Spleen (tissue), 7 donors: ENCODE results near the gene CST3.

Experiments
- POLR2A ChIP-seq, 3 donors: fragments of 450-650 bp; IDR thresholded peaks; one replicate each; pipeline ENCODE4 v1.5.1; 2017; ENCODE audit warnings: antibody characterized with exemption in 3 of 3, mild to moderate bottlenecking in 1 of 3
- TF ChIP-seq, protein P1 (sequence below), 11 experiments: fragments of 200-600 bp in 7 of 11; fragments of 450-650 bp in 4 of 11; sonication (generic) in 4 of 11; IDR thresholded peaks in 8 of 11; conservative IDR thresholded peaks in 3 of 11; 1 replicate in 7 of 11; 2 replicates in 4 of 11; pipeline versions ENCODE4 v1.4.0 to v1.8.0; 2016 to 2021; ENCODE audit warnings: antibody characterized with exemption in 11 of 11, inconsistent platforms in 4 of 11, mild to moderate bottlenecking in 1 of 11
- donor health status: DM: no; HTN: no; CAD: no; lungs with moderate emphysema.
- donor health status: DM: no; HTN: no; CAD: no.
- donor health status: DM: no; HTN: no; CAD: no.

DNA sequence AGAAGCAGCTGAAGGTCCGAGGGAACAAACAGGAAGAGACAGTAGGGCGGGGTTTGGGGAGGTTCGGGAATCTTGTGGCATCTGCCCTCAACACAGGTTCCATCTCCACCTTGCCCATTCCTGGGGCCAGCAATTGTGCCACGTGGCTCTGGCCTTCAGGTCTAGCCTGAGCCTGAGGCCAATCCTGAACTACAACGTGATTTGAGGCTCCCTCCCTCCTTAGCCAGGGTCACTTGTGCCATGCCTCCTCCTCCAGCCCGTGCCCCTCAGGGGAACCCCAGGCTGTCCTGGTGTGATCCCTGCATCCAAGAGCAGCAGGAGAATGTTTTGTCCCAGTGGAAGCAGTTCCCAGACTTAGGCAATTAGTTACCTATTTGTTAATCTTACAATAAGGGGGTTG is 35.1 kb downstream of the CST3 start:
- TF ChIP-seq POLR2A (IDR thresholded peaks at IDR 0.05) = no peak
- TF ChIP-seq, protein P1, sequence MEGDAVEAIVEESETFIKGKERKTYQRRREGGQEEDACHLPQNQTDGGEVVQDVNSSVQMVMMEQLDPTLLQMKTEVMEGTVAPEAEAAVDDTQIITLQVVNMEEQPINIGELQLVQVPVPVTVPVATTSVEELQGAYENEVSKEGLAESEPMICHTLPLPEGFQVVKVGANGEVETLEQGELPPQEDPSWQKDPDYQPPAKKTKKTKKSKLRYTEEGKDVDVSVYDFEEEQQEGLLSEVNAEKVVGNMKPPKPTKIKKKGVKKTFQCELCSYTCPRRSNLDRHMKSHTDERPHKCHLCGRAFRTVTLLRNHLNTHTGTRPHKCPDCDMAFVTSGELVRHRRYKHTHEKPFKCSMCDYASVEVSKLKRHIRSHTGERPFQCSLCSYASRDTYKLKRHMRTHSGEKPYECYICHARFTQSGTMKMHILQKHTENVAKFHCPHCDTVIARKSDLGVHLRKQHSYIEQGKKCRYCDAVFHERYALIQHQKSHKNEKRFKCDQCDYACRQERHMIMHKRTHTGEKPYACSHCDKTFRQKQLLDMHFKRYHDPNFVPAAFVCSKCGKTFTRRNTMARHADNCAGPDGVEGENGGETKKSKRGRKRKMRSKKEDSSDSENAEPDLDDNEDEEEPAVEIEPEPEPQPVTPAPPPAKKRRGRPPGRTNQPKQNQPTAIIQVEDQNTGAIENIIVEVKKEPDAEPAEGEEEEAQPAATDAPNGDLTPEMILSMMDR (IDR thresholded peaks at IDR 0.05 in 8 of 11, conservative IDR thresholded peaks at IDR 0.05 in 3 of 11) = no peak
